GM12878 (cell line): ENCODE results near the gene SIRT7. TPM values are rescaled to one million over a fixed set of nuclear protein-coding genes. Genes with fewer than 3 reads are reported as not detected.

ENCODE experiments used
- CEBPZ ChIP-seq: fragments of 150-350 bp; IDR thresholded peaks from 2 replicates; pipeline ENCODE4 v1.6.1; 2016; ENCODE audit warnings: low read depth, low read length
- E2F8 ChIP-seq: fragments of 450-650 bp; IDR thresholded peaks from 2 replicates; pipeline ENCODE4 v1.6.1; 2018; ENCODE audit warnings: mild to moderate bottlenecking, low read depth, moderate library complexity; ENCODE audit not compliant: partially characterized antibody
- NBN ChIP-seq: fragments of 450-650 bp; IDR thresholded peaks from 2 replicates; pipeline ENCODE4 v1.6.1; 2016
- polyA plus RNA-seq, 11 experiments: library from polyadenylated mRNA; depleted of rRNA in 4 of 11; unstranded in 6 of 11; stranded (reverse) in 5 of 11; fragments of >200 nt; fragmentation: Nextera tagmentation in 4 of 11; fragmentation: Illumina TruSeq in 1 of 11; extraction: Ambion mirVana in 4 of 11; extraction: Trizol in 1 of 11; gene quantifications; 1 replicate in 1 of 11; 2 replicates in 10 of 11; pipeline versions ENCODE4 v1.2.1 to v1.2.3, GENCODE V29; 2011 to 2016; ENCODE audit warnings: inconsistent platforms in 2 of 11, missing spikeins in 2 of 11, low read depth in 1 of 11
- total RNA-seq, 4 experiments: library from RNA; depleted of rRNA in 3 of 4; stranded (reverse); fragments of >200 nt in 3 of 4; fragmentation: Illumina TruSeq in 1 of 4; extraction: Trizol in 1 of 4; gene quantifications; 2 replicates each; pipeline versions ENCODE4 v1.2.1 to v1.2.3, GENCODE V29; 2013 to 2021

Gene SIRT7
- total and polyA plus RNA-seq, 10 of the 15 experiments (the other 5 are each of a cell fraction or from before 2014, with no cell fraction given) = 1.2 to 56.2 (median 22.7) TPM

- no peak for TF ChIP-seq E2F8
- TF ChIP-seq NBN = no peak
- TF ChIP-seq CEBPZ = no peak
Measured at GRCh38 chr17:81920612-81921536, 2.9 kb upstream of the SIRT7 start (continued).
